Measurements from ENCODE around the gene PPM1A. TPM values are rescaled to one million over a fixed set of nuclear protein-coding genes. Genes with fewer than 3 reads are reported as not detected.

PPM1A gene
- total and polyA plus RNA-seq, 2 experiments from 2014 or later, result 29.8 to 34.1 TPM

DNA sequence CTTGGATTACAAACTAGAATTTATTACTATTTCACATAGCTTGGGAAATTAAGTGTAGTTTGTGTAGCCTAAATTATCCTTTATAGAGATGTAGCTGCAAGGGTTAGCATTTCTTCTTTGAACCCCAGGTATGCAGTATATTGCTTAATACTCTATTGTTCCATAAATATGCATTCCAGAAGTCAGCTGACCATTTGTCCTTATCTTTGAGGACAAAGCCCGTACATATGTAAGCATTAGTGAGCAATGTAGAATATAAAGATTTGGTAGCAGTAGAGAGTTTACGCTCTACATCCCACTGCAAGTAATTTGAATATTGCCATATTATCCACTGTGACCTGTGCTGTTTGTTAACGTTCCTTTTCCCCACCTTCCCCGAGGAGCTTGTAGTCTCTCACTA lies 26.9 kb downstream of the PPM1A start (continued):
- TF ChIP-seq, protein P1, sequence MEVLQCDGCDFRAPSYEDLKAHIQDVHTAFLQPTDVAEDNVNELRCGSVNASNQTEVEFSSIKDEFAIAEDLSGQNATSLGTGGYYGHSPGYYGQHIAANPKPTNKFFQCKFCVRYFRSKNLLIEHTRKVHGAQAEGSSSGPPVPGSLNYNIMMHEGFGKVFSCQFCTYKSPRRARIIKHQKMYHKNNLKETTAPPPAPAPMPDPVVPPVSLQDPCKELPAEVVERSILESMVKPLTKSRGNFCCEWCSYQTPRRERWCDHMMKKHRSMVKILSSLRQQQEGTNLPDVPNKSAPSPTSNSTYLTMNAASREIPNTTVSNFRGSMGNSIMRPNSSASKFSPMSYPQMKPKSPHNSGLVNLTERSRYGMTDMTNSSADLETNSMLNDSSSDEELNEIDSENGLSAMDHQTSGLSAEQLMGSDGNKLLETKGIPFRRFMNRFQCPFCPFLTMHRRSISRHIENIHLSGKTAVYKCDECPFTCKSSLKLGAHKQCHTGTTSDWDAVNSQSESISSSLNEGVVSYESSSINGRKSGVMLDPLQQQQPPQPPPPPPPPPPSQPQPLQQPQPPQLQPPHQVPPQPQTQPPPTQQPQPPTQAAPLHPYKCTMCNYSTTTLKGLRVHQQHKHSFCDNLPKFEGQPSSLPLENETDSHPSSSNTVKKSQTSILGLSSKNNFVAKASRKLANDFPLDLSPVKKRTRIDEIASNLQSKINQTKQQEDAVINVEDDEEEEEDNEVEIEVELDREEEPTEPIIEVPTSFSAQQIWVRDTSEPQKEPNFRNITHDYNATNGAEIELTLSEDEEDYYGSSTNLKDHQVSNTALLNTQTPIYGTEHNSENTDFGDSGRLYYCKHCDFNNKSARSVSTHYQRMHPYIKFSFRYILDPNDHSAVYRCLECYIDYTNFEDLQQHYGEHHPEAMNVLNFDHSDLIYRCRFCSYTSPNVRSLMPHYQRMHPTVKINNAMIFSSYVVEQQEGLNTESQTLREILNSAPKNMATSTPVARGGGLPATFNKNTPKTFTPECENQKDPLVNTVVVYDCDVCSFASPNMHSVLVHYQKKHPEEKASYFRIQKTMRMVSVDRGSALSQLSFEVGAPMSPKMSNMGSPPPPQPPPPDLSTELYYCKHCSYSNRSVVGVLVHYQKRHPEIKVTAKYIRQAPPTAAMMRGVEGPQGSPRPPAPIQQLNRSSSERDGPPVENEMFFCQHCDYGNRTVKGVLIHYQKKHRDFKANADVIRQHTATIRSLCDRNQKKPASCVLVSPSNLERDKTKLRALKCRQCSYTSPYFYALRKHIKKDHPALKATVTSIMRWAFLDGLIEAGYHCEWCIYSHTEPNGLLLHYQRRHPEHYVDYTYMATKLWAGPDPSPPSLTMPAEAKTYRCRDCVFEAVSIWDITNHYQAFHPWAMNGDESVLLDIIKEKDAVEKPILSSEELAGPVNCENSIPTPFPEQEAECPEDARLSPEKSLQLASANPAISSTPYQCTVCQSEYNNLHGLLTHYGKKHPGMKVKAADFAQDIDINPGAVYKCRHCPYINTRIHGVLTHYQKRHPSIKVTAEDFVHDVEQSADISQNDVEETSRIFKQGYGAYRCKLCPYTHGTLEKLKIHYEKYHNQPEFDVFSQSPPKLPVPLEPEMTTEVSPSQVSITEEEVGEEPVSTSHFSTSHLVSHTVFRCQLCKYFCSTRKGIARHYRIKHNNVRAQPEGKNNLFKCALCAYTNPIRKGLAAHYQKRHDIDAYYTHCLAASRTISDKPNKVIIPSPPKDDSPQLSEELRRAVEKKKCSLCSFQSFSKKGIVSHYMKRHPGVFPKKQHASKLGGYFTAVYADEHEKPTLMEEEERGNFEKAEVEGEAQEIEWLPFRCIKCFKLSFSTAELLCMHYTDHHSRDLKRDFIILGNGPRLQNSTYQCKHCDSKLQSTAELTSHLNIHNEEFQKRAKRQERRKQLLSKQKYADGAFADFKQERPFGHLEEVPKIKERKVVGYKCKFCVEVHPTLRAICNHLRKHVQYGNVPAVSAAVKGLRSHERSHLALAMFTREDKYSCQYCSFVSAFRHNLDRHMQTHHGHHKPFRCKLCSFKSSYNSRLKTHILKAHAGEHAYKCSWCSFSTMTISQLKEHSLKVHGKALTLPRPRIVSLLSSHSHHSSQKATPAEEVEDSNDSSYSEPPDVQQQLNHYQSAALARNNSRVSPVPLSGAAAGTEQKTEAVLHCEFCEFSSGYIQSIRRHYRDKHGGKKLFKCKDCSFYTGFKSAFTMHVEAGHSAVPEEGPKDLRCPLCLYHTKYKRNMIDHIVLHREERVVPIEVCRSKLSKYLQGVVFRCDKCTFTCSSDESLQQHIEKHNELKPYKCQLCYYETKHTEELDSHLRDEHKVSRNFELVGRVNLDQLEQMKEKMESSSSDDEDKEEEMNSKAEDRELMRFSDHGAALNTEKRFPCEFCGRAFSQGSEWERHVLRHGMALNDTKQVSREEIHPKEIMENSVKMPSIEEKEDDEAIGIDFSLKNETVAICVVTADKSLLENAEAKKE (CRISPR knock-in tag; IDR thresholded peaks at IDR 0.05), result no peak

DNA sequence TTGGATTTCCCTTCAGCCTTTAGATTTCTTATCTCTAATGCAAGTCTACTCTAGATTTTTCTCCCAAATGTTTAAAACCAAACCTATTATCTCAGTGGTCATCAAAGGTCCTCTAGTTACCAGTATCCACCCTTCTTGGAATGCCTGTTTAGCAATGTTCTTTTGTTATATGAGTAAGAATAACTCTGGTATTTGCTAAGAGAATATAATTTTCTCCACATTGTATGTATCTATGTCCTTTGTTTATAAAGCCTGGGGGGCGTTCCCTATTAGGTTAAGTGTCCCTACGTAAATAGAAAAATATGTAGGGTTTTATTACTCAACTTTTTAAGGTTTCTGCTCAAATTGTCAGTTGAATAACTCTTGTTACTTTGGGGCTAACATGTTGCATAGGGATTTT lies 27.3 kb downstream of the PPM1A start:
- DNase-seq (ENCODE audit: low spot score), result no peak
- H4K20me1 ChIP-seq (replicated peaks; ENCODE audit: insufficient read depth), result no peaks in the 10 kb centered on the region
- TF ChIP-seq JUNB (IDR thresholded peaks at IDR 0.05; ENCODE audit: unreplicated experiment), result no peak
- TF ChIP-seq, protein P2, sequence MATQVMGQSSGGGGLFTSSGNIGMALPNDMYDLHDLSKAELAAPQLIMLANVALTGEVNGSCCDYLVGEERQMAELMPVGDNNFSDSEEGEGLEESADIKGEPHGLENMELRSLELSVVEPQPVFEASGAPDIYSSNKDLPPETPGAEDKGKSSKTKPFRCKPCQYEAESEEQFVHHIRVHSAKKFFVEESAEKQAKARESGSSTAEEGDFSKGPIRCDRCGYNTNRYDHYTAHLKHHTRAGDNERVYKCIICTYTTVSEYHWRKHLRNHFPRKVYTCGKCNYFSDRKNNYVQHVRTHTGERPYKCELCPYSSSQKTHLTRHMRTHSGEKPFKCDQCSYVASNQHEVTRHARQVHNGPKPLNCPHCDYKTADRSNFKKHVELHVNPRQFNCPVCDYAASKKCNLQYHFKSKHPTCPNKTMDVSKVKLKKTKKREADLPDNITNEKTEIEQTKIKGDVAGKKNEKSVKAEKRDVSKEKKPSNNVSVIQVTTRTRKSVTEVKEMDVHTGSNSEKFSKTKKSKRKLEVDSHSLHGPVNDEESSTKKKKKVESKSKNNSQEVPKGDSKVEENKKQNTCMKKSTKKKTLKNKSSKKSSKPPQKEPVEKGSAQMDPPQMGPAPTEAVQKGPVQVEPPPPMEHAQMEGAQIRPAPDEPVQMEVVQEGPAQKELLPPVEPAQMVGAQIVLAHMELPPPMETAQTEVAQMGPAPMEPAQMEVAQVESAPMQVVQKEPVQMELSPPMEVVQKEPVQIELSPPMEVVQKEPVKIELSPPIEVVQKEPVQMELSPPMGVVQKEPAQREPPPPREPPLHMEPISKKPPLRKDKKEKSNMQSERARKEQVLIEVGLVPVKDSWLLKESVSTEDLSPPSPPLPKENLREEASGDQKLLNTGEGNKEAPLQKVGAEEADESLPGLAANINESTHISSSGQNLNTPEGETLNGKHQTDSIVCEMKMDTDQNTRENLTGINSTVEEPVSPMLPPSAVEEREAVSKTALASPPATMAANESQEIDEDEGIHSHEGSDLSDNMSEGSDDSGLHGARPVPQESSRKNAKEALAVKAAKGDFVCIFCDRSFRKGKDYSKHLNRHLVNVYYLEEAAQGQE (IDR thresholded peaks at IDR 0.05; ENCODE audit: unreplicated experiment), result no peak
- TF ChIP-seq, protein P3, sequence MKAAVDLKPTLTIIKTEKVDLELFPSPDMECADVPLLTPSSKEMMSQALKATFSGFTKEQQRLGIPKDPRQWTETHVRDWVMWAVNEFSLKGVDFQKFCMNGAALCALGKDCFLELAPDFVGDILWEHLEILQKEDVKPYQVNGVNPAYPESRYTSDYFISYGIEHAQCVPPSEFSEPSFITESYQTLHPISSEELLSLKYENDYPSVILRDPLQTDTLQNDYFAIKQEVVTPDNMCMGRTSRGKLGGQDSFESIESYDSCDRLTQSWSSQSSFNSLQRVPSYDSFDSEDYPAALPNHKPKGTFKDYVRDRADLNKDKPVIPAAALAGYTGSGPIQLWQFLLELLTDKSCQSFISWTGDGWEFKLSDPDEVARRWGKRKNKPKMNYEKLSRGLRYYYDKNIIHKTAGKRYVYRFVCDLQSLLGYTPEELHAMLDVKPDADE (IDR thresholded peaks at IDR 0.05), result no peak
- TF ChIP-seq EZH2 (IDR thresholded peaks at IDR 0.05; ENCODE audit: low read depth, unreplicated experiment), result no peak
- TF ChIP-seq EZH2phosphoT487 (IDR thresholded peaks at IDR 0.05; ENCODE audit: unreplicated experiment), result no peak
- no peak for TF ChIP-seq POLR2AphosphoS5 (IDR thresholded peaks at IDR 0.05; ENCODE audit: low read depth)
- no peak for TF ChIP-seq ZNF114 (CRISPR knock-in tag; IDR thresholded peaks at IDR 0.05)
- TF ChIP-seq, protein P4, sequence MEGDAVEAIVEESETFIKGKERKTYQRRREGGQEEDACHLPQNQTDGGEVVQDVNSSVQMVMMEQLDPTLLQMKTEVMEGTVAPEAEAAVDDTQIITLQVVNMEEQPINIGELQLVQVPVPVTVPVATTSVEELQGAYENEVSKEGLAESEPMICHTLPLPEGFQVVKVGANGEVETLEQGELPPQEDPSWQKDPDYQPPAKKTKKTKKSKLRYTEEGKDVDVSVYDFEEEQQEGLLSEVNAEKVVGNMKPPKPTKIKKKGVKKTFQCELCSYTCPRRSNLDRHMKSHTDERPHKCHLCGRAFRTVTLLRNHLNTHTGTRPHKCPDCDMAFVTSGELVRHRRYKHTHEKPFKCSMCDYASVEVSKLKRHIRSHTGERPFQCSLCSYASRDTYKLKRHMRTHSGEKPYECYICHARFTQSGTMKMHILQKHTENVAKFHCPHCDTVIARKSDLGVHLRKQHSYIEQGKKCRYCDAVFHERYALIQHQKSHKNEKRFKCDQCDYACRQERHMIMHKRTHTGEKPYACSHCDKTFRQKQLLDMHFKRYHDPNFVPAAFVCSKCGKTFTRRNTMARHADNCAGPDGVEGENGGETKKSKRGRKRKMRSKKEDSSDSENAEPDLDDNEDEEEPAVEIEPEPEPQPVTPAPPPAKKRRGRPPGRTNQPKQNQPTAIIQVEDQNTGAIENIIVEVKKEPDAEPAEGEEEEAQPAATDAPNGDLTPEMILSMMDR (conservative IDR thresholded peaks at IDR 0.05; ENCODE audit: low read depth in 2 of 2), result no peak
- no peak for TF ChIP-seq CREB1 (CRISPR knock-in tag; IDR thresholded peaks at IDR 0.05; ENCODE audit: low read depth)
- TF ChIP-seq NANOG (IDR thresholded peaks at IDR 0.05; ENCODE audit: borderline replicate concordance), result no peak
- no peak for TF ChIP-seq ZNF331 (CRISPR knock-in tag; IDR thresholded peaks at IDR 0.05; ENCODE audit: low read depth)

More for the DNA sequence above, 27.3 kb downstream of the PPM1A start:
- peaks cover 59% of the 10 kb centered on the region for H3K4me1 ChIP-seq (ENCODE audit: insufficient read depth)
- no peak for ATAC-seq
- no peaks in the 10 kb centered on the region for H3K9me2 ChIP-seq (ENCODE audit: insufficient read depth)
- peak overlapping the region; percentile 29; the same call in 1 of the 2 replicates for H3K4me2 ChIP-seq
- no peak overlapping the region for H3K4me3 ChIP-seq
- no peaks in the 10 kb centered on the region for H3K27me3 ChIP-seq (ENCODE audit: insufficient read depth)
- 0 out of 2 replicates have a peak overlapping the region, but pooled peaks have one; percentile 26 for H3K27ac ChIP-seq (ENCODE audit: low read depth)
- H3F3A ChIP-seq (replicated peaks; ENCODE audit: low read depth), result peaks cover 4% of the 10 kb centered on the region; the same call in 1 of the 2 replicates
- no peaks in the 10 kb centered on the region for H3K9me3 Mint-ChIP-seq
- peaks cover 15% of the 10 kb centered on the region; the same call in 2 of the 3 replicates for H3K36me3 Mint-ChIP-seq (ENCODE audit: low read depth)
- H3K4me1 Mint-ChIP-seq, result peaks cover 72% of the 10 kb centered on the region
- H2AFZ ChIP-seq, result no peak overlapping the region
- H3K27ac Mint-ChIP-seq, result peak overlapping the region; percentile 43
- no peaks in the 10 kb centered on the region for H3K36me3 ChIP-seq (ENCODE audit: insufficient read depth)
- peaks cover 4% of the 10 kb centered on the region for H3K27me3 Mint-ChIP-seq (ENCODE audit: insufficient read depth, low read depth, poor library complexity)
- no peak overlapping the region; the same call in 2 of the 3 replicates for H3K4me3 Mint-ChIP-seq
- H3K79me2 ChIP-seq (replicated peaks; ENCODE audit: insufficient read depth), result peaks cover 84% of the 10 kb centered on the region

Measured in GM23338 (cell line).